ENCODE measurements around the gene ZNF366.

DNA sequence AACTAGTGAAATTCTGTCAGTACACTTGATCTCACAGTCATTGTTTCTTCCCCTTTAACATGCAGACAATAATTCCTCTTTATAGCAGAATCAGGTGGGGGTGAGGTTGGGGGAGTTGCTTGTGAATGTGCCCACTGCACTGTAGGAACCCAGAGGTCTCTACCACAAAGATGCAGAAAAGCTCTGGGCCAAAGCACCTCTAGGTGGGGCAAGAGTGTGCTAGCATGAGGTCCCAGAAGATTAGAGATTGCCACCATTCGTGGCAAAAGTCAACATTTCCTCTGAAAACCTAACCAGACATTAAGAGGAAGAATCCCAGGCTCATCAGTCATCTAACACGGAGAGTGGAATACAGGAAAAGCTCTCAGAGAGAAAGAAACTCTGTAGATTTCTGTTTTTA is 112.5 kb downstream of the ZNF366 start:
- TF ChIP-seq ZNF292 (tag by site-specific recombination; IDR thresholded peaks at IDR 0.05; ENCODE audit: borderline replicate concordance, low read depth) = no peak
- TF ChIP-seq, protein P1, sequence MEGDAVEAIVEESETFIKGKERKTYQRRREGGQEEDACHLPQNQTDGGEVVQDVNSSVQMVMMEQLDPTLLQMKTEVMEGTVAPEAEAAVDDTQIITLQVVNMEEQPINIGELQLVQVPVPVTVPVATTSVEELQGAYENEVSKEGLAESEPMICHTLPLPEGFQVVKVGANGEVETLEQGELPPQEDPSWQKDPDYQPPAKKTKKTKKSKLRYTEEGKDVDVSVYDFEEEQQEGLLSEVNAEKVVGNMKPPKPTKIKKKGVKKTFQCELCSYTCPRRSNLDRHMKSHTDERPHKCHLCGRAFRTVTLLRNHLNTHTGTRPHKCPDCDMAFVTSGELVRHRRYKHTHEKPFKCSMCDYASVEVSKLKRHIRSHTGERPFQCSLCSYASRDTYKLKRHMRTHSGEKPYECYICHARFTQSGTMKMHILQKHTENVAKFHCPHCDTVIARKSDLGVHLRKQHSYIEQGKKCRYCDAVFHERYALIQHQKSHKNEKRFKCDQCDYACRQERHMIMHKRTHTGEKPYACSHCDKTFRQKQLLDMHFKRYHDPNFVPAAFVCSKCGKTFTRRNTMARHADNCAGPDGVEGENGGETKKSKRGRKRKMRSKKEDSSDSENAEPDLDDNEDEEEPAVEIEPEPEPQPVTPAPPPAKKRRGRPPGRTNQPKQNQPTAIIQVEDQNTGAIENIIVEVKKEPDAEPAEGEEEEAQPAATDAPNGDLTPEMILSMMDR (tag by site-specific recombination; IDR thresholded peaks at IDR 0.05) = no peak
